ENCODE measurements around the gene FYN.

The FYN gene

DNA sequence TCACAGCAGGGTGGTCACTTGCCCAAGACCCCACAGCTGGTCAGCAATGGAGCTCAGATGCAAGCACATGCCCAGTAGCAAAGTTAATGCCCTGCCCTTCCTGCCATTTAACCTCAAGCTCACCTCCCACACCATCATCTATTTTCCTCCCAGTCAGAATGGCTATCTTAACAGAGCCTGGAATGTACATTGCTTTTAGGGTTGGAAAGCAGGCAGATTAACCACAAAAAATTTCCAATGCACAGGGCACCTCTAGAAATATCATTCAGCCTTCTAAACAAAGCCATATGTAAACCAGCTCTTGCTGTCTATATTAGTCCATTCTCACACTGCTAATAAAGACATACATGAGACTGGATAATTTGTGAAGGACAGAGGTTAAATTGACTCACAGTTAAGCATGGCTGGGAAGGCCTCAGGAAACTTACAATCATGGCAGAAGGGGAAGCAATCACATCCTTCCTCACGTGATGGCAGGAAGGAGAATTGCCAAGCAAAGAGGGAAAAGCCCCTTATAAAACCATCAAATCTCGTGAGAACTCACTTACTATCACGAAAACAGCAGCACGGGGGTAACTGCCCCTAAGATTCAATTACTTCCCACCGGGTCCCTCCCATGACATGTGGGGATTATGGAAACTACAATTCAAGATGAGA is 106.9 kb downstream of the FYN start:
- DNase-seq = no peak

GRCh38 chr6:111765763-111766162 is 107.5 kb downstream of the FYN start:
- DNase-seq = no peak

DNA sequence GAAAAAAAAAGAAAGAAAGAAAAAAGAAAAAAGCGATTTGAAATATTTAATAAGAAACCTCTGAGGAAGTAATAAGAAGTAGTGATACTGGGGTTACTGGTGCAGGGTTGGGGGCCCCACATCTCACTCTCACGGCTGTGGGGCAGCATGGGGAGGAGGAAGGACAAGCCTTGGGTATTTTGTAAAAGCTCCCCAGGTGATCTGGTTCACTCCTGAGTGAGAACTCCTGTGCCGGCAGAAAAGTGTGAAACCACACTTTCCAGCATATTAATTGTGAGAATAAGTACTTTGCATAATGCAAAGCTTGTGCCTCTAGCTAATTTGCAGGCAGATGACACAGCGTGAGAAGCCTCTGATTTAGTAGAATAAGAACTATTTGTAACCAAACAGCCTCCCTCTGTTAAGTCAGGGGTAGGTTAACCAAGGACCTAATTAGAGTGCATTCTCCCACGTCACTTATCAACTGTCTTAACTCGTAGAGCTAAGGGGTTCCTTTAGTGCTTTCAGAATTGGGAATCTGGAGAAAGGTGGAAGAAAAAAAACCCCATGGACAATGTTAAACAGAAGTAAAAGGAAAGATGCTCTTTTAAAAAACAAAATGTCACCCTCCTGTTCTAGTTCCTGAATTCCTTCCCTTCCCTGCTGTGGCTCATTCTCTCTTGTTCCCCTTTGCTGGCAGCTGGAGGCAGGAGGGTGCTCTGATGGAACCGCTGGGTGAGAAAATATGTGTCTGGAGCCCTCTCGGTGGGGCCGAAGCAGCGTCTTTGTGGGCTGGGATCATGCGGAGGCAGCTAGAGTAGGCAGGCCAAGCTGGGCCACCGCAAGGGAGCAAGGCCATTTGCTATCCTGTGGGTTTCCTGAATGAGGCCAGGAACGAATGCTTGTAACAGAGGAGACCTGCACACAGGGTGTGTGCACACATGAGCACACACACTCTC is 108.7 kb downstream of the FYN start:
- no peak for DNase-seq

GRCh38 chr6:111763381-111763780 is 109.9 kb downstream of the FYN start:
- no peak for DNase-seq

- DNase-seq = no peak
Measured at GRCh38 chr6:111761783-111762312, 111.4 kb downstream of the FYN start.

- DNase-seq = no peak
Measured at GRCh38 chr6:111761212-111761611, 112.0 kb downstream of the FYN start.

DNA sequence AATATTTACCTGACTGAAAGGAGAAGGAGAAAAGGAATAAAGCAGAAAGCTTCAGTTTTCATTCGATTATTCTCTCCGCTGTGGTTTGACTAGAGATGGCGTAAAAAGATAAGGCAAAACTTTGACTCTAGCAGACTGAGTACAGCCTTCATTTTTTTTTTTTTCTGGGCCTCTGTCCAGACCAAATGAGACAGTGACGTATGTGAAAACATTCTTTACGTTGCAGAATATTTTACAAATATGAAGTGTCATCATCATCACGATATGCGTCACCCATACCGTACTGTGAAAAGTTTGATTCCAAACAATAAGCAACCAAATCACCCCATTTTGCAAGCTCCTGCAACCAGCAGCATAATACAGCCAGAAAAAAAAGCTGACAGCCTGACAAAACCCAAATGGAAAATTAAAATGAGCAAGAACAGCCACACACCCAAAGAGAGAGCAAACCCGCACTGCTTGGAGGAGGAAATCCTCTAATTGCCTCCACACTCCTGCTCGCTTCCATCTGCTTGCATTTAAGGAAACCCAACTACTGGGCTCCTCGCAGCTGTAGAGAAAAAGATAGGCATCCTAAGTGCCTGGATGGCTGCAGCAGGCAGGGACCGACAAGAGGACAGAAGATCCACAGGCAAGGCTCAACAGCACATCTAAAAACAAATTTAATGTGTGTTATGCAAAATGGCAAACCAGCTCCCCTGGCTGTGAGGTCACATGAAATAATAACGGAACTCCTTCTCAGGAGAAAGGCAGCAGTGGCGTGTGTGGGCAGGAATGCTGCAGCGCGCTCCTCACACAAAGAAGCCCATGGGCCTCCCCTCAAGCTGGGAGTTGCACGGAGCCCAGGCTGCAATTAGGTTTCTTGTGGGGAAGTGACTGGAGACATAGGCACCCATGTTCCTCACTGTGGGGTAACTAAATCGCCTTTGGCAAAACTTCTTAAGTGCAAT is 113.1 kb downstream of the FYN start:
- no peak for DNase-seq

DNA sequence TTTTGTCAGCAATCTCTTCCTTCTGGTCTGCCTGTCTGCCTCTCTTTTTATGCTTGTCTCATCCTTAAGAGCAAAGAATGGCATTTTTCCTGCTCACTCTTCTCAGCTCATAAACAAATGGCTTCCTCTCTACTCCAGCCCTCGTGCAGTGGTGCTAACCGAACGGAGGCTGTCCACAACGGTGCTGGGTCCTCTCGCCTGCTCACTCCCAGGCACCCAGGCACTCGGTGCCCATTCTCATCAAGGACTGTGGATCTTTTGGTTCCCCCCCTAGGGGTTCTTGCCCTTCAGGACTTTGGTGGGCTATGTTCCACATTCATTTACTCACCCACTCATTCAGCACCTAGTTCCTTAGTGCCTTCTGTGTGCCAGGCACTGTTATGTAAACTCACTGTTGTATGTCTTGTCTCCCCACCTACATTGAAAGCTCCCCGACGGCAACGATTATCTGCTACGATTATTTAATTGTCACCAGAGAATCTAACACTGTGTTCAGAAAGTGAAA is 113.9 kb downstream of the FYN start:
- no peak for DNase-seq

- no peak for DNase-seq
Measured at GRCh38 chr6:111758608-111759329, 114.5 kb downstream of the FYN start.

DNA sequence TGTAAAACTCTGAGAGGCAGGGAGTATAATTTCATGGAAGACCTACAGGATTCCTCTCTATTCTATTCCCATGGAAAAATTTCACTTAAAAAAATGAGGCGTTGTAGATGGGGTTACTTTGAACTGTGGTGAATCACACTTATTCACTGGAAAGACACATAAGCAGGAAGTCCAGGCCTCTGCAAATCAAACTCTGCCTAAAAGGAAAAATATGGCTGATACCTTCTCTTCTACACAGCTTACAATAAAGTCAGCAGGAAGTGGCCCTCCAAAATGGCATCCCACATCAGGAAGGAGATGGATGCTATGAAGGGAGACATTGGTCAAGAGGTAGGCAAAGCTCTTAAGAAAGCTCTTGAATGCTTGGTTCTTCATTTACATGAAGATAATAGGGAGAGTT is 115.9 kb downstream of the FYN start:
- no peak for DNase-seq

GRCh38 chr6:111754423-111754822 is 118.8 kb downstream of the FYN start:
- no peak for DNase-seq

DNA sequence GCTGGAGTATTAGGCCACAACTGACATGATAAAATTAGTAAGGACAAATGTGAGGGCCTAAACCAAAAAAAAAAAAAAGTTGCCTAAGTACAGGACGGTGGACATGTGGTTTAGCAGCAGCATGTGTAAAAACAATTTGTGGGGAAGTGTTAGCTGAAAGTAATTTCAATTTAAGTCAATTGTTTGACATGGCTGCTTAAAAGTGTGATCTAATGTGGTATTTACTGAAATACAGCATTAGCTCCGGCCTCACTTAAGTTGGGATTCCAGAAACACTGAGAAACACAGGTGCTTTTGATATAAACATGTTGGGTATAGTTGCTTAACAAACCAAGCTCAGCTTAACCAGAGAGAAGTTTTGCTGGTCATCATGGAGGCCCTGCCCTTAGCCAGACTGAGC is 119.7 kb downstream of the FYN start:
- DNase-seq = no peak

DNA sequence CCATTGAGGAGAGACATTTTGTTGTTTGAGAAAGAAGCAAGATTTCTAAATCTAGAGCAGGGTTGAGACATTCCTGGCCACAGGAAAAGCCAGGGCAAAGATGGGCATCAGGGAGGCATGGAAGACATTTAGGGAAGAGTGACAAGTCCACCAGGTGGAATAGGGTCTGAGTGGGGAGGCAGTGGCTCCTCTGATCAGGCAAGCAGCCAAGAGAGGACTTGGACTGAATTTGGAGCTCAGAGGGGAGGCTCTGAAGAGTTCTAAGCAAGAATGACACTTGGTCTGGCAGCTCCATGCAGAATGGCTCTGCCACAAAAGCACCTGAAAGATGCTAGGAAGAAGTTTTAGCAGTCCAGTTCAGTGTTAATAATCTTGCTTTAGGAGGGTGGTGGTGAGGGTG is 120.8 kb downstream of the FYN start:
- DNase-seq = no peak

DNA sequence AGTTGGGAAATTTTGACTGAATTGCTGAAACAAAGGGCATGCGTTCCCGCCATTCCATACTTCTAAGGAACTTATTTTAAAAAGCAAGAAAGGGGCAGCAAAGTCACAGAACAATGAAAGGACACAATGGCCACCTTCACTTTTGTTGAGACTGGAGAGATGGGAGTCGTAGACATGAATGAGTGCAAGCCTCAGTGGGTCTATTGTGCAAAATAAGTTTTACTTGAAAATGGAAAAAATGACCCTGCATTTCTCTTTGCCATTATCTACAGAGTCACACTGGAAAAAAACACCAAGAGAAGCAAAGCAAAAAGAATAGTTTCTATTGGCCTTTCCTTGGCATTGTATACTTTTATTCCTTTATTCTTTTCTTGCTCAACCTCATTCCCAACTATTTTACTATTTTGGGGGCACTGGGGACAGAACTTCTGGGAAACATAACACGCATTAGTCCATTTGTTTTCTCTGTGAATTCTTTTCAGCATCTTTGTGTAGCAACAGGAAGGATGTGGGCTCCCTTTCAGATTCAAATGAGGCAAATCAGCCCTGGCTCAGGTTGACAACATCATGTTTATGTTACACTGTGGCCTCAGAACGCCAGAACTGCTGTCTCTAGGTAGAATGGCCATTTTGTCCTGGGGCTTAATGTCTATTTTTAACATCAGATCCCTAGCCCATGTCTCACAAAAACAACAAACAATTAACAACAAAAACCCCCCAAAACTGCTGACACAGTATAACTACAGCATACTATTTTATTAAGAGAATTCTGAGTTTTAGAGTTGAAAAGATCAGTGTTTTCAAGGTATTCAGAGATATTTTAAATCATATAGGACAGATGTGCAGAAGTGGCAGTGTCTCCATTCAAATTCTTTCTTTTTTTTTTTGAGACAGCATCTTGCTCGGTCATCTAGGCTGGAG is 122.2 kb downstream of the FYN start:
- no peak for DNase-seq

- DNase-seq = no peak
Measured at GRCh38 chr6:111750153-111750552, 123.1 kb downstream of the FYN start.

- DNase-seq = no peak
Measured at GRCh38 chr6:111748231-111748647, 125.0 kb downstream of the FYN start.

- DNase-seq = no peak
Measured at GRCh38 chr6:111747829-111748228, 125.4 kb downstream of the FYN start.

GRCh38 chr6:111747396-111747795 is 125.9 kb downstream of the FYN start:
- DNase-seq = no peak

DNA sequence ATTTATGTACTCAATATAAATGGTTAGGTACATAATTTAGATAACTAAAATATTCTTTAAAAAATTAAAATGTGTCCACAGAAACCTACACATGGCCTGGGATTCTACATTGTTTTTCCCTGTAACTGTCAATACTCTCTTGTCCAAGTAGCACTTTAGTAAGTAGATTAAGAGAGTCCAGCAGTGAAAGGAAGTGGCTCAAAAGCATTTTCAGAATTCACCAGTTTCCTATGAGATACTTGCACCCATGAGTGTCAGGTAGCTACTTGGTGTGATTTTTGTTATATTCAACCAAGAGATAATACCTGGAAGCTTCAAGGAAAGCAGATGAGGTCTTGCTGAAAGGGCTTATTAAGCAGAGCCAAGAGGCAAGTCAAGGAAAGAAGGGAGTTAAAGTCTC is 126.3 kb downstream of the FYN start:
- no peak for DNase-seq

DNA sequence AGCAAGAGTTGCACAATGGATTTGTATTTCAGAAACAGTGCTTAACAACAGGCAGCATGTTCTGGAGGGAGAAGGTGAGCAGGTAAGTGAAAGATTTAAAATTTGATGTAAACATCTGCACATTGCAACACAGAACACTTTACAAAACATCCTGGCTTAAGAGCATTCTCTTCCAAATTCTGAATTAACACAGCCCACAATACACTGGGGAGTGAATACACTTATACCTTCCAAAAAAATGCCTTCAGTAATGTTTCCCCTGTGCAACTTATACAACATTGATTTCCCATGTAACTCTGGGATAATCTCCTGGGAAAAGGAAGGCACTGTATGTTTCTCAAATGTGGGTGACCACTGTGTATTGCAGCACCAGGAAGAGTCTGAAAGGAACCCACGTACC is 127.6 kb downstream of the FYN start:
- no peak for DNase-seq

DNA sequence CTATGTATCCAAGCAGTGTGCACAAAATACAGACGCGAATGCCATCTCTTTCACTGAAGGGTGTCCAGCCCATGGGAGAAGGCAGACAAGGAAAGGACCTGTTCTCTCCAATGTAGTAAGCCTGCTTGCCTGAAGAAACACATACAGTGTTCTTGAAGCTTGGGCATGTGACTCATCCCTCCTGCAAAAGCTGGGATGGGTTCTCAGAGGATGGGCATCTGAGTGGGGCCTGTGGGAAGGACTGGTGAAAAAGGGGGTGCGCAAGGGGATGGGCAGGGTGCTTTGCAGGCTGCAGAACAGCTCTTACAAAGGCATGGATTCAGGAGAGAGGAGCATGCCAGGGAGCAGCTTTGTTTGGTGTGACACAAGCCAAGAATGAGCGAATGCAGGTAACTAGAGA is 128.1 kb downstream of the FYN start:
- DNase-seq = no peak
